Right ventricle myocardium superior (tissue), 1 donor: Measurements from ENCODE around the gene ATP6V0A1. TPM values are rescaled to one million over a fixed set of nuclear protein-coding genes. Genes with fewer than 3 reads are reported as not detected.
A peak's percentile ranks its signal among the peaks of the same experiment; 100 is the strongest.
"Not testable (repeated sequence)": the region's sequence is repeated elsewhere in the genome, so short reads cannot be mapped to it uniquely, and the experiment has no call there.

Source experiments
- ATAC-seq: fragments of 200-7000 bp; cut with Tn5 transposase; one replicate; pipeline ENCODE4 v1.9.1; 2020; ENCODE audit warnings: mild to moderate bottlenecking; ENCODE audit not compliant: poor library complexity
- DNase-seq: peaks from one replicate; pipeline ENCODE4 v3.0.0-alpha.2; 2020
- intact Hi-C: fragments of 100-400 bp; cut with DNase I; formaldehyde crosslinking; loops from one replicate; pipeline ENCODE4 v1.11.2; 2022
- total RNA-seq: library from RNA; stranded (reverse); fragmentation: NEBNext Ultra II Directional; extraction: Animal tissue kit (Norgen Biotek cat#: 25700); gene quantifications from one replicate; pipeline ENCODE4 v1.2.1, GENCODE V29; 2021
- donor health status: DM: no; HTN: yes; CAD: no; lungs with severe emphysema.

ATP6V0A1 gene
- total RNA-seq, 1 donor from 2014 or later = 29.9 TPM

GRCh38 chr17:42467889-42468288 lies 9.2 kb downstream of the ATP6V0A1 start:
- ATAC-seq (no peak), DNase-seq (no peak)
- intact Hi-C loops = no loop called here

- DNase-seq (no peak), ATAC-seq (no peak)
- intact Hi-C loops = no loop called here
These were observed 14.2 kb downstream of the ATP6V0A1 start for GRCh38 chr17:42472709-42473521.

GRCh38 chr17:42474276-42474675 lies 15.6 kb downstream of the ATP6V0A1 start:
- intact Hi-C loops = no loop called here
- ATAC-seq (no peak), DNase-seq (no peak)

- DNase-seq (no peak), ATAC-seq (no peak)
- intact Hi-C loops = no loop called here
These were observed 16.4 kb downstream of the ATP6V0A1 start for GRCh38 chr17:42475121-42475520.

GRCh38 chr17:42475835-42476234 lies 17.2 kb downstream of the ATP6V0A1 start:
- DNase-seq = no peak
- intact Hi-C loops = no loop called here
- no peak for ATAC-seq

- intact Hi-C loops = no loop called here
- ATAC-seq = no peak
- no peak for DNase-seq
These were observed 17.7 kb downstream of the ATP6V0A1 start for GRCh38 chr17:42476411-42476810.

GRCh38 chr17:42477173-42477572 lies 18.5 kb downstream of the ATP6V0A1 start:
- DNase-seq (no peak), ATAC-seq (no peak)
- intact Hi-C loops = no loop called here

- DNase-seq, intact Hi-C loops, ATAC-seq: not testable (repeated sequence)
These were observed 19.1 kb downstream of the ATP6V0A1 start for GRCh38 chr17:42477824-42478223.

GRCh38 chr17:42484304-42484703 lies 25.6 kb downstream of the ATP6V0A1 start:
- intact Hi-C loops = no loop called here
- DNase-seq (no peak), ATAC-seq (peak; percentile 25)

GRCh38 chr17:42485680-42486079 lies 27.0 kb downstream of the ATP6V0A1 start:
- intact Hi-C loops = no loop called here
- DNase-seq (no peak), ATAC-seq (no peak)

GRCh38 chr17:42488032-42488431 lies 29.4 kb downstream of the ATP6V0A1 start:
- intact Hi-C loops = no loop called here
- no peak for ATAC-seq
- no peak for DNase-seq

- no peak for ATAC-seq
- intact Hi-C loops = no loop called here
- DNase-seq = no peak
These were observed 34.6 kb downstream of the ATP6V0A1 start for GRCh38 chr17:42493319-42493718.

- DNase-seq (no peak), ATAC-seq (no peak)
- intact Hi-C loops = no loop called here
These were observed 36.0 kb downstream of the ATP6V0A1 start for GRCh38 chr17:42494673-42495072.

GRCh38 chr17:42498828-42499227 lies 40.1 kb downstream of the ATP6V0A1 start:
- ATAC-seq = no peak
- intact Hi-C loops = no loop called here
- no peak for DNase-seq

- no peak for ATAC-seq
- intact Hi-C loops = no loop called here
- DNase-seq = no peak
These were observed 43.4 kb downstream of the ATP6V0A1 start for GRCh38 chr17:42502091-42502490.

GRCh38 chr17:42502926-42503325 lies 44.2 kb downstream of the ATP6V0A1 start:
- DNase-seq (no peak), ATAC-seq (no peak)
- intact Hi-C loops = no loop called here

GRCh38 chr17:42507671-42508070 lies 49.0 kb downstream of the ATP6V0A1 start:
- intact Hi-C loops = no loop called here
- DNase-seq (no peak), ATAC-seq (no peak)

- intact Hi-C loops = no loop called here
These were observed 49.9 kb downstream of the ATP6V0A1 start for GRCh38 chr17:42508426-42509165.

GRCh38 chr17:42509409-42509808 lies 50.7 kb downstream of the ATP6V0A1 start:
- intact Hi-C loops = no loop called here

More at GRCh38 chr17:42508426-42509165, 49.9 kb downstream of the ATP6V0A1 start:
- ATAC-seq (no peak), DNase-seq (no peak)

GRCh38 chr17:42509841-42510240 lies 51.2 kb downstream of the ATP6V0A1 start:
- intact Hi-C loops = no loop called here
- no peak for DNase-seq
- ATAC-seq = no peak

More at GRCh38 chr17:42509409-42509808, 50.7 kb downstream of the ATP6V0A1 start:
- ATAC-seq (no peak), DNase-seq (no peak)
